ENCODE results near the gene EDIL3. TPM values are rescaled to one million over a fixed set of nuclear protein-coding genes. Genes with fewer than 3 reads are reported as not detected.

The EDIL3 gene
- total RNA-seq, 4 donors from 2014 or later, result 14.8 to 29.0 (median 20.2) TPM

DNA sequence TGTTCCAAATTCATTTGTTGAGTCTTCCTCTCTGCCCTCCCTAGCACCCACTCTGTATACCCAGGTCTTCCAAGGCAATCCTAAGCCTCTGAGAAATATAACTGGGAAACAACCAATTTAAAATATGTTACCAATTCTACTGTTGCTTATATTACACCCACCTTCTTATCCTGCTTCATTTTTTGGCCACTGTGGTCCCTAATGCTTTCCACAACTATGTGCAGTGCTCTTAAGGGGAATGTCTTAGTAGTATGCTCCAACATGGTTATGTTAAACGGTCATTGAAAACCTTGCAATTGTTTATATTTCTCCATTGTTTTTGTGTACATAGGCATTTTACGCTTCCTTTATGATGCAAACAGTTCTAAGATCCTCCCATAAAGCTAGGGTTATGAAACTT lies 390.9 kb downstream of the EDIL3 start:
- no peak for DNase-seq (ENCODE audit: low spot score in 2 of 2)
- H3K4me3 ChIP-seq (ENCODE audit: low read depth, poor library complexity, severe bottlenecking), result no peak overlapping the region
- TF ChIP-seq, protein P1, sequence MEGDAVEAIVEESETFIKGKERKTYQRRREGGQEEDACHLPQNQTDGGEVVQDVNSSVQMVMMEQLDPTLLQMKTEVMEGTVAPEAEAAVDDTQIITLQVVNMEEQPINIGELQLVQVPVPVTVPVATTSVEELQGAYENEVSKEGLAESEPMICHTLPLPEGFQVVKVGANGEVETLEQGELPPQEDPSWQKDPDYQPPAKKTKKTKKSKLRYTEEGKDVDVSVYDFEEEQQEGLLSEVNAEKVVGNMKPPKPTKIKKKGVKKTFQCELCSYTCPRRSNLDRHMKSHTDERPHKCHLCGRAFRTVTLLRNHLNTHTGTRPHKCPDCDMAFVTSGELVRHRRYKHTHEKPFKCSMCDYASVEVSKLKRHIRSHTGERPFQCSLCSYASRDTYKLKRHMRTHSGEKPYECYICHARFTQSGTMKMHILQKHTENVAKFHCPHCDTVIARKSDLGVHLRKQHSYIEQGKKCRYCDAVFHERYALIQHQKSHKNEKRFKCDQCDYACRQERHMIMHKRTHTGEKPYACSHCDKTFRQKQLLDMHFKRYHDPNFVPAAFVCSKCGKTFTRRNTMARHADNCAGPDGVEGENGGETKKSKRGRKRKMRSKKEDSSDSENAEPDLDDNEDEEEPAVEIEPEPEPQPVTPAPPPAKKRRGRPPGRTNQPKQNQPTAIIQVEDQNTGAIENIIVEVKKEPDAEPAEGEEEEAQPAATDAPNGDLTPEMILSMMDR (IDR thresholded peaks at IDR 0.05), result no peak
- no peak for TF ChIP-seq POLR2A (IDR thresholded peaks at IDR 0.05)
- intact Hi-C loops (cut with DNase I; ENCODE audit: low total_unique reads), result no loop called here
- WGBS, 2 donors, result 85 to 92% methylated on average over 2 of the region's 2 CpGs

DNA sequence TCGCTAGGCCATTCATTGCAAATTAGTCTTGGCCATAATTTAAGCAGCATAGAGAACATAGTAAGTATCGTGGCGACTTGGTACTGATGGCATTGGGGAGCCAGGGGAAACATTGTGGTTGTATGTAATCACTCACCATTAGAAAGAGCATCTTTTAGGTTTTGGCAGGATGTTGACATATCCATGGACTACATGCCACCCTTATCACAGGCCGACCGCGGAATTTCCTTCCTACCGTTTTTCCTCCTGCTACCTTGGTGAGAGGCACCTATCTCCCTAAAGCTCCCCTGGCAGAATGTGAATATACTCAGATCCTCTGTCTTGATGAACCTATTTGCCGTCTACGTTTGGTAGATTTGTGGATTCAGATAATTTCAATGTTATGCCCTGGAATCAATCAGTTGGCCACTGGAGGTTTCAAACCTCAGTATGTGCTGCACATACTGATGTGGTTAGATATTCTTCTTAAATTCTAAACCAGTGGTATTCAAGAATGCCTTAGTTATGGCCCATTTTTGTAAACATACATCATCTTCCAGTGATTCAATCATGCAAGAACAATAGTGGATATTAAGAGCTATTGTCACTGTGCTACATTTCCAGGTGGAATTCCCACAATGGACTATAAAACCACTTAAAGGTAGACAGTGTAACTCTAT lies 393.0 kb downstream of the EDIL3 start:
- intact Hi-C loops (cut with DNase I; ENCODE audit: low total_unique reads), result no loop called here
- no peak for TF ChIP-seq POLR2A (IDR thresholded peaks at IDR 0.05)
- TF ChIP-seq, protein P1 (IDR thresholded peaks at IDR 0.05), result no peak
- DNase-seq (ENCODE audit: low spot score in 2 of 2), result no peak
- H3K4me3 ChIP-seq (ENCODE audit: low read depth, poor library complexity, severe bottlenecking), result no peak overlapping the region
- 95 to 96% methylated on average over 9 of the region's 9 CpGs for WGBS, 2 donors

DNA sequence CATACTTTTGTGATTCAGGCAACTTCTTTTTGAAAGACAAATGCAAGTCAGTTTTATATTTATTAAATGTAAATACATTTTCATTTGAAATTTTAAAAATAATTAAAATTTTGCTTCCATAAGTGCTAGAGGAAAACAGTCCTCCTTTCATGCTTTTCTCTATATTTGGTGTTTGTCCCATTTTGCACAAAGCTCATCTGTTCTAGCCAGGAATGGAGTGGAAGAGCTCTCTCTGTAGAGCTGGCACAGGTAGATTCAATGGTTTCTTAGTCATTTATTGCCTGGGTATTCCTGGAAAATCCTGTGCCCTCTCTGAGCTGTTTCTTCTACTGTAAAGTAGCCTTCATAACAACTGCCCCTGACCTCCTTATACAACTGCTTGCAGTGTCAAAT lies 396.4 kb downstream of the EDIL3 start:
- TF ChIP-seq, protein P1 (IDR thresholded peaks at IDR 0.05), result no peak
- TF ChIP-seq POLR2A (IDR thresholded peaks at IDR 0.05), result no peak
- intact Hi-C loops (cut with DNase I; ENCODE audit: low total_unique reads), result no loop called here
- no peak for DNase-seq (ENCODE audit: low spot score in 2 of 2)
- H3K4me3 ChIP-seq (ENCODE audit: low read depth, poor library complexity, severe bottlenecking), result no peak overlapping the region

DNA sequence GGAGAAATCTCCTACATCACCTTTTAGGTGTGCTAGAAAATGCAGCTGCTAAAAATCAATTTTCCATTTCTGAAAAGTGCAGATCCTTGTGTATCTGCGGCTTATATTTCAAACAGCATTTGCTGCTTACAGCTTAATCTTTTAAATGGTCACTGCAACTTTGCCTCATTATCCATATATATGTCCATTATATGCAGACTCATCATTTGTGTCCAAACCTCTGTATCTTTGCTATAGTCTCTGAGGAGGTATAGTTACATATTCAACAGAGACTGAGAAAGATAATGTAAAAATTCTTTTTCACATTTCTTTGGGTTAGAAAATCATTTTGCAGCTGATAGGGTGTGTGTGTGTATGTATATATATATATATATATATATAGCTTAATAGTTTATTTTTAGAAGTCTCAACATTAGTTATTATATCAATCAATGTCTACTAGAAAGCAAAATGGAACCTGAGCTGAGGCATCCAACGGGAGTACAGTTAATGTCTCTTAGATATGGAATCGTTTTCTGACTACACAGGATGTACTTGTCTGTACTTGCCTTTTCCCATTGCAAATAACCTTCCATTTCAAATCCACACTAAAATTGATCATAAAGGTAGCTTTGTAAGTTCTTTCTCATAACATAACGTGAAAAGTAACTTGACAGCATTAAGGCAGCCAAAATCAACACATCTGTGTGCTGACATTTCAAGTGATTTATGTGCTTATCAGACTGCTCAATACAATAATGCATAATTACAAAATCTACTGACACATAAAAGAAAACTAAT lies 397.0 kb downstream of the EDIL3 start:
- intact Hi-C loops (cut with DNase I; ENCODE audit: low total_unique reads), result no loop called here
- TF ChIP-seq, protein P1 (IDR thresholded peaks at IDR 0.05), result no peak
- no peak for TF ChIP-seq POLR2A (IDR thresholded peaks at IDR 0.05)
- 44 to 51% methylated on average over 4 of the region's 4 CpGs for WGBS, 2 donors
- H3K4me3 ChIP-seq (ENCODE audit: low read depth, poor library complexity, severe bottlenecking), result no peak overlapping the region
- no peak for DNase-seq (ENCODE audit: low spot score in 2 of 2)

DNA sequence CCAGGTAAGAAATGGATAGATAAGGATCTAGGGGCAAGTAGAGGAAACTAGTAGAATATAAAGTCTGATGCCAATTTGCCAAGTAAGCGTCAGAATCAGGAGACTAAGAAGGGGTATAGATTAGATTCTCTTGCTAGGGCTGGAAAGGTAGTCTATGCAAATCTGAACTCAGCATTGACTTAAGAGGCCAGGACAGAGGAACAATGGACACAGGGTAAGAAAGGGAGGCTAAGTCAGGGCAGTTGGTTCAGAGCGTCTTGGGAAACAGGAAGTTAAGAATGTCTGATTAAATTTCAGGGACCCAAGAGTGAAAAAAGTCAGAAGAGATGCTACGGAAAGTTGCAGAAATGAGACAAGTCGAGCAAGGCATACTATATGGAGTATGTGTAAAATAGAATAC lies 400.8 kb downstream of the EDIL3 start:
- intact Hi-C loops (cut with DNase I; ENCODE audit: low total_unique reads), result no loop called here
- H3K4me3 ChIP-seq (ENCODE audit: low read depth, poor library complexity, severe bottlenecking), result no peak overlapping the region
- DNase-seq (ENCODE audit: low spot score in 2 of 2), result no peak
- TF ChIP-seq, protein P1 (IDR thresholded peaks at IDR 0.05), result no peak
- no peak for TF ChIP-seq POLR2A (IDR thresholded peaks at IDR 0.05)
- WGBS, 2 donors, result 77 to 87% methylated on average over 4 of the region's 4 CpGs

Data from lower leg skin (tissue), 4 donors.